GM21423 (cell line): Measurements from ENCODE around the gene GP1BB.

Experiments used
- ATAC-seq: cut with Tn5 transposase; IDR thresholded peaks from one replicate; pipeline ENCODE4 v1.9.1; 2021; ENCODE audit warnings: mild to moderate bottlenecking, moderate library complexity; ENCODE audit not compliant: unreplicated experiment

The GP1BB gene

GRCh38 chr22:19764636-19765476 lies 41.5 kb downstream of the GP1BB start:
- no peak for ATAC-seq

GRCh38 chr22:19765477-19766239 lies 42.3 kb downstream of the GP1BB start:
- no peak for ATAC-seq

GRCh38 chr22:19766240-19766510 lies 42.8 kb downstream of the GP1BB start:
- no peak for ATAC-seq

- ATAC-seq = no peak
Observed at GRCh38 chr22:19766511-19767426, 43.4 kb downstream of the GP1BB start.

GRCh38 chr22:19767427-19768341 lies 44.3 kb downstream of the GP1BB start:
- no peak for ATAC-seq

GRCh38 chr22:19769393-19769715 lies 46.0 kb downstream of the GP1BB start:
- no peak for ATAC-seq

- no peak for ATAC-seq
Observed at GRCh38 chr22:19770349-19771220, 47.2 kb downstream of the GP1BB start.

GRCh38 chr22:19772422-19772672 lies 49.0 kb downstream of the GP1BB start:
- ATAC-seq = no peak

GRCh38 chr22:19772673-19773469 lies 49.5 kb downstream of the GP1BB start:
- ATAC-seq = peak; percentile 75

- ATAC-seq = no peak
Observed at GRCh38 chr22:19773470-19774040, 50.2 kb downstream of the GP1BB start.
